K562 (cell line): ENCODE results near the gene ZFP36. TPM values are rescaled to one million over a fixed set of nuclear protein-coding genes. Genes with fewer than 3 reads are reported as not detected.
A peak's percentile ranks its signal among the peaks of the same experiment; 100 is the strongest.

Experiments
- ARID1B ChIP-seq: fragments of 450-650 bp; IDR thresholded peaks from 2 replicates; pipeline ENCODE4 v1.6.1; 2016; ENCODE audit warnings: antibody characterized with exemption, mild to moderate bottlenecking, inconsistent platforms
- CC2D1A ChIP-seq: fragments of 450-650 bp; IDR thresholded peaks from 2 replicates; pipeline ENCODE4 v1.6.1; 2017; ENCODE audit warnings: mild to moderate bottlenecking
- CREB3L1 ChIP-seq: fragments of 450-650 bp; IDR thresholded peaks from 2 replicates; pipeline ENCODE4 v1.6.1; 2014; ENCODE audit warnings: low read depth, mild to moderate bottlenecking, moderate library complexity, borderline replicate concordance
- ELF4 ChIP-seq: fragments of 450-650 bp; formaldehyde crosslinking; IDR thresholded peaks from 2 replicates; pipeline ENCODE4 v1.4.0; 2022; ENCODE audit warnings: missing genetic modification characterization
- ETV1 ChIP-seq: fragments of 450-650 bp; conservative IDR thresholded peaks from 2 replicates; pipeline ENCODE4 v1.6.1; 2016; ENCODE audit warnings: missing genetic modification characterization, control low read depth, low read depth, missing compliant biosample characterization
- FOXK2 ChIP-seq, 2 experiments: fragments of 450-650 bp; IDR thresholded peaks in 1 of 2; conservative IDR thresholded peaks in 1 of 2; 2 replicates each; pipeline ENCODE4 v1.6.1; 2016; ENCODE audit warnings: low read depth in 2 of 2, mild to moderate bottlenecking in 1 of 2
- HINFP ChIP-seq: fragments of 450-650 bp; conservative IDR thresholded peaks from 2 replicates; pipeline ENCODE4 v1.6.1; 2016; ENCODE audit warnings: missing genetic modification characterization, low read depth, mild to moderate bottlenecking, control low read depth, missing compliant biosample characterization
- LEF1 ChIP-seq: fragments of 450-650 bp; IDR thresholded peaks from 2 replicates; pipeline ENCODE4 v1.6.1; 2016; ENCODE audit warnings: mild to moderate bottlenecking
- MAFF ChIP-seq: IDR thresholded peaks from 2 replicates; pipeline ENCODE4 v1.6.1; 2012; ENCODE audit warnings: low read length, improper control_type of control experiment
- MTA1 ChIP-seq: fragments of 450-650 bp; IDR thresholded peaks from 2 replicates; pipeline ENCODE4 v1.6.1; 2017; ENCODE audit warnings: borderline replicate concordance
- PHB ChIP-seq: fragments of 250-450 bp; sonication (Bioruptor Pico); IDR thresholded peaks from 2 replicates; pipeline ENCODE4 v1.5.0; 2021
- PTRF ChIP-seq: fragments of 450-650 bp; IDR thresholded peaks from 2 replicates; pipeline ENCODE4 v1.6.1; 2016; ENCODE audit warnings: mild to moderate bottlenecking, missing genetic modification characterization, missing compliant biosample characterization
- RNF2 ChIP-seq: sonication (generic); IDR thresholded peaks from 2 replicates; pipeline ENCODE4 v1.6.1; 2016
- TRIM28 ChIP-seq: fragments of 450-650 bp; IDR thresholded peaks from 2 replicates; pipeline ENCODE4 v1.6.1; 2017
- YY1 ChIP-seq, 3 experiments: IDR thresholded peaks; 2 replicates each; pipeline ENCODE4 v1.6.1; 2011; ENCODE audit warnings: low read length in 2 of 3, mild to moderate bottlenecking in 2 of 3, moderate library complexity in 2 of 3, borderline replicate concordance in 1 of 3, control low read depth in 1 of 3, low read depth in 1 of 3; ENCODE audit not compliant: insufficient read depth in 3 of 3, insufficient replicate concordance in 2 of 3, control insufficient read depth in 1 of 3, insufficient read length in 1 of 3; ENCODE audit errors: extremely low read depth in 1 of 3
- ZBTB49 ChIP-seq: sonication (generic); formaldehyde crosslinking; IDR thresholded peaks from 2 replicates; pipeline ENCODE4 v1.8.0; 2022; ENCODE audit warnings: missing genetic modification reagents, mild to moderate bottlenecking, borderline replicate concordance
- ZNF12 ChIP-seq: sonication (generic); formaldehyde crosslinking; IDR thresholded peaks from 2 replicates; pipeline ENCODE4 v1.4.0; 2020; ENCODE audit warnings: mild to moderate bottlenecking, missing genetic modification reagents
- ZNF232 ChIP-seq: sonication (generic); formaldehyde crosslinking; IDR thresholded peaks from 2 replicates; pipeline ENCODE4 v1.8.0; 2022; ENCODE audit warnings: mild to moderate bottlenecking, missing genetic modification reagents
- ZNF24 ChIP-seq: fragments of 450-650 bp; IDR thresholded peaks from 2 replicates; pipeline ENCODE4 v1.6.1; 2016
- ZNF274 ChIP-seq: IDR thresholded peaks from 2 replicates; pipeline ENCODE4 v1.6.1; 2011; ENCODE audit warnings: low read depth, mild to moderate bottlenecking, low read length, moderate library complexity, borderline replicate concordance
- ZNF398 ChIP-seq: fragments of 250-450 bp; sonication (Bioruptor Pico); IDR thresholded peaks from 2 replicates; pipeline ENCODE4 v1.8.0; 2021; ENCODE audit warnings: moderate library complexity, mild to moderate bottlenecking, inconsistent platforms
- ZZZ3 ChIP-seq: fragments of 450-650 bp; IDR thresholded peaks from 2 replicates; pipeline ENCODE4 v1.6.1; 2016; ENCODE audit warnings: antibody characterized with exemption, mild to moderate bottlenecking, moderate library complexity
- polyA plus RNA-seq, 8 experiments: library from polyadenylated mRNA; depleted of rRNA in 4 of 8; stranded (reverse) in 5 of 8; unstranded in 3 of 8; fragments of >200 nt; fragmentation: Nextera tagmentation in 2 of 8; fragmentation: Illumina TruSeq in 1 of 8; extraction: Ambion mirVana in 2 of 8; extraction: Trizol in 1 of 8; gene quantifications; 2 replicates each; pipeline versions ENCODE4 v1.2.1 to v1.2.3, GENCODE V29; 2011 to 2014; ENCODE audit warnings: inconsistent platforms in 1 of 8, missing spikeins in 1 of 8
- total RNA-seq, 7 experiments: library from RNA; depleted of rRNA in 6 of 7; stranded (reverse); fragments of >200 nt in 6 of 7; fragmentation: Illumina TruSeq in 2 of 7; extraction: Trizol in 2 of 7; gene quantifications; 2 replicates each; pipeline versions ENCODE4 v1.2.1 to v1.2.3, GENCODE V29; 2011 to 2021; ENCODE audit warnings: low replicate concordance in 1 of 7

ZFP36 gene
- total and polyA plus RNA-seq, 9 of the 15 experiments (the other 6 are each of a cell fraction or from before 2014, with no cell fraction given), result 1.0 to 20.1 (median 3.5) TPM

- TF ChIP-seq ZBTB49 (CRISPR knock-in tag) (no peak; the same call in 1 of the 2 replicates), CC2D1A (no peak), ARID1B (no peak; the same call in 1 of the 2 replicates), RNF2 (no peak; the same call in 1 of the 2 replicates), ZZZ3 (no peak), ZNF12 (CRISPR knock-in tag) (0 out of 2 replicates have a peak, but pooled peaks have one; percentile 36), MTA1 (no peak), ELF4 (CRISPR knock-in tag) (no peak; the same call in 1 of the 2 replicates), TRIM28 (0 out of 2 replicates have a peak, but pooled peaks have one; percentile 31), CREB3L1 (peak; percentile 89), LEF1 (no peak), ETV1 (tag) (peak; percentile 58), FOXK2 (conservative IDR thresholded peaks at IDR 0.05 in 1 of 2, IDR thresholded peaks at IDR 0.05 in 1 of 2; ENCODE audit: low read depth in 2 of 2) (peak in 1 of 2 experiments; percentile 71; a peak in 1 of 4 replicates), HINFP (no peak), PTRF (tag) (no peak), YY1 (IDR thresholded peaks at IDR 0.05; ENCODE audit: borderline replicate concordance in 1 of 3, control insufficient read depth in 1 of 3, extremely low read depth in 1 of 3, insufficient read depth in 3 of 3, insufficient read length in 1 of 3, insufficient replicate concordance in 2 of 3, low read depth in 1 of 3, low read length in 2 of 3) (peak; percentile 70 to 93 (median 88)), MAFF (no peak), ZNF274 (no peak), ZNF232 (0 out of 2 replicates have a peak, but pooled peaks have one; percentile 24), ZNF398 (CRISPR knock-in tag) (no peak), PHB (CRISPR knock-in tag) (no peak), ZNF24 (no peak)
Measured at GRCh38 chr19:39390751-39391437, 15.8 kb upstream of the ZFP36 start, which contains the start of the genes MED29 and PAF1 (continued).
